Uterus (tissue), 2 donors: ENCODE measurements around the gene MED25.

ENCODE experiments used
- POLR2A ChIP-seq, 2 donors: fragments of 450-650 bp; IDR thresholded peaks; one replicate each; pipeline ENCODE4 v1.6.1; 2016; ENCODE audit warnings: antibody characterized with exemption in 2 of 2, mild to moderate bottlenecking in 1 of 2, moderate library complexity in 1 of 2
- TF ChIP-seq, protein P1 (sequence below), 4 experiments: fragments of 200-600 bp in 2 of 4; fragments of 450-650 bp in 2 of 4; sonication (generic) in 2 of 4; IDR thresholded peaks; one replicate each; pipeline ENCODE4 v1.5.1; 2016 to 2019; ENCODE audit warnings: antibody characterized with exemption in 4 of 4, mild to moderate bottlenecking in 2 of 4, moderate library complexity in 1 of 4

DNA sequence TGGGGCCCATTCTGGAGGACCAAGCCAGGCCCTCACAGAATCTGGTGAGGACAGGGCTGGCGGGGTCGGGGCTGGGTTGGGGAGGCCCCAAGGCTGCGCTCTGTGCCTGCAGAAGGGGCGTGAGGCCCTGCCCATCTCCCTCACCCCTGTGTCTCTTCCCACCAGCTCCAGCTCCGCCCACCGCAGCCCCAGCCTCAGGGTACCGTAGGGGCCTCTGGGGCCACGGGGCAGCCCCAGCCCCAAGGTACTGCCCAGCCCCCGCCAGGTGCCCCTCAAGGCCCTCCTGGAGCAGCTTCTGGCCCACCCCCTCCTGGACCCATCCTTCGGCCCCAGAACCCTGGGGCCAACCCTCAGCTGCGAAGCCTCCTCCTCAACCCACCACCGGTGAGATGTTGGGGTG is 17.5 kb downstream of the MED25 start:
- TF ChIP-seq POLR2A (IDR thresholded peaks at IDR 0.05) = no peak
- TF ChIP-seq, protein P1, sequence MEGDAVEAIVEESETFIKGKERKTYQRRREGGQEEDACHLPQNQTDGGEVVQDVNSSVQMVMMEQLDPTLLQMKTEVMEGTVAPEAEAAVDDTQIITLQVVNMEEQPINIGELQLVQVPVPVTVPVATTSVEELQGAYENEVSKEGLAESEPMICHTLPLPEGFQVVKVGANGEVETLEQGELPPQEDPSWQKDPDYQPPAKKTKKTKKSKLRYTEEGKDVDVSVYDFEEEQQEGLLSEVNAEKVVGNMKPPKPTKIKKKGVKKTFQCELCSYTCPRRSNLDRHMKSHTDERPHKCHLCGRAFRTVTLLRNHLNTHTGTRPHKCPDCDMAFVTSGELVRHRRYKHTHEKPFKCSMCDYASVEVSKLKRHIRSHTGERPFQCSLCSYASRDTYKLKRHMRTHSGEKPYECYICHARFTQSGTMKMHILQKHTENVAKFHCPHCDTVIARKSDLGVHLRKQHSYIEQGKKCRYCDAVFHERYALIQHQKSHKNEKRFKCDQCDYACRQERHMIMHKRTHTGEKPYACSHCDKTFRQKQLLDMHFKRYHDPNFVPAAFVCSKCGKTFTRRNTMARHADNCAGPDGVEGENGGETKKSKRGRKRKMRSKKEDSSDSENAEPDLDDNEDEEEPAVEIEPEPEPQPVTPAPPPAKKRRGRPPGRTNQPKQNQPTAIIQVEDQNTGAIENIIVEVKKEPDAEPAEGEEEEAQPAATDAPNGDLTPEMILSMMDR (IDR thresholded peaks at IDR 0.05) = no peak
